ENCODE results near the gene EXOC6B. TPM values are rescaled to one million over a fixed set of nuclear protein-coding genes. Genes with fewer than 3 reads are reported as not detected.

EXOC6B gene
- total RNA-seq, 1 experiment from 2014 or later = 40.1 TPM

- Histone ChIP-seq H4K5ac (ENCODE audit: insufficient read length, low read depth, low read length) (no peak overlapping the region), H3K14ac (ENCODE audit: insufficient read depth, low read length) (no peak overlapping the region), H3K4me2 (ENCODE audit: insufficient read depth, insufficient read length, low read length) (no peak overlapping the region), H3K9ac (ENCODE audit: extremely low read depth, insufficient read length, low read length) (no peak overlapping the region), H4K20me1 (ENCODE audit: control insufficient read depth, insufficient read depth, insufficient read length) (no peaks in the 10 kb centered on the region), H3K79me1 (ENCODE audit: insufficient read depth, low read depth, low read length, poor library complexity, severe bottlenecking) (no peaks in the 10 kb centered on the region), H2BK12ac (ENCODE audit: insufficient read length, low read depth, low read length) (no peak overlapping the region), H3K23me2 (ENCODE audit: insufficient read length, low read depth, low read length, poor library complexity, severe bottlenecking) (no peaks in the 10 kb centered on the region), H3K18ac (ENCODE audit: insufficient read length, low read depth, low read length) (no peak overlapping the region), H3K79me2 (ENCODE audit: insufficient read depth, low read length) (no peaks in the 10 kb centered on the region), H3K56ac (ENCODE audit: insufficient read length, low read depth, low read length) (no peak overlapping the region), H3K9me3 (ENCODE audit: control insufficient read depth, low read depth, low read length) (no peaks in the 10 kb centered on the region), H3K4ac (ENCODE audit: low read depth, low read length) (no peak overlapping the region), H3K4me1 (ENCODE audit: insufficient read depth, low read length) (no peaks in the 10 kb centered on the region), H2BK15ac (ENCODE audit: low read depth, low read length) (no peak overlapping the region), H3K27ac (ENCODE audit: insufficient read length, low read depth, low read length) (no peak overlapping the region), H2BK20ac (ENCODE audit: low read depth, low read length, poor library complexity, severe bottlenecking) (no peak overlapping the region), H2BK5ac (ENCODE audit: insufficient read length, low read length) (no peak overlapping the region), H3K27me3 (ENCODE audit: insufficient read depth, low read length) (no peaks in the 10 kb centered on the region), H3T11ph (ENCODE audit: low read length) (no peak overlapping the region), H4K8ac (replicated peaks; ENCODE audit: insufficient read length, low read depth, low read length) (no peak overlapping the region), H3K23ac (ENCODE audit: insufficient read length, low read depth, low read length) (no peak overlapping the region), H4K91ac (ENCODE audit: insufficient read length, low read depth, low read length) (no peak overlapping the region), H2BK120ac (ENCODE audit: low read depth, low read length, poor library complexity, severe bottlenecking) (no peak overlapping the region), H2AFZ (ENCODE audit: low read length) (no peak overlapping the region), H2AK5ac (ENCODE audit: insufficient read length, low read length) (no peak overlapping the region)
- Mint-ChIP-seq H3K4me1 (no peaks in the 10 kb centered on the region), H3K27ac (no peak overlapping the region), H3K27me3 (ENCODE audit: low read depth) (no peaks in the 10 kb centered on the region), H3K4me3 (no peak overlapping the region), H3K36me3 (ENCODE audit: insufficient read depth in 1 of 3, low read depth in 3 of 3) (no peaks in the 10 kb centered on the region), H3K9me3 (no peaks in the 10 kb centered on the region; a peak in 1 of 5 replicates)
- no peak for TF ChIP-seq CTCF (conservative IDR thresholded peaks at IDR 0.05)
- WGBS (ENCODE audit: extremely low coverage, insufficient read length, low lambda C conversion rate) = no CpG with 5 or more reads among the region's 4 CpGs
- DNase-seq = no peak
Observed at GRCh38 chr2:72263043-72263775, 562.6 kb downstream of the EXOC6B start.
